GM19395 (cell line): ENCODE data around the gene KMO.

Source experiments
- ATAC-seq: cut with Tn5 transposase; IDR thresholded peaks from one replicate; pipeline ENCODE4 v1.9.1; 2021; ENCODE audit warnings: mild to moderate bottlenecking, moderate library complexity; ENCODE audit not compliant: unreplicated experiment

KMO gene

DNA sequence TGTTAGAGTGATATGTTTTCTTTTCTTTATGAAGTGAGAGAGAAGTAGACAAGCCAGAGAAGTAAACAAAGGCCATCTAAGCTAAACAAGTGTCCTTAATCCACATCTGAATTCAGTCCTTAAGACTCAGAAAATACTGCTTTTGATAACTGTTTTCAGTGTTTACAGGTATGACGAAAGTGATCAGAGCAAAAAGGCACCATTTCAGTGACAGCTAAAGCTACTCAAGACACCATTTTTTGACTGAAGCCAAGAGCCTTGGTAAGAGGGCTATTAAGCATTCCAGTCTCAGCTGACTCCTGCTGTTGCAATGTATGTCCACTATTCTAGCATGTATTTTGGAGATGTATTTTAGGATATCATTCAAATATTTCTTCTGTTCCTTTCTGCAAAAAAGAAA, 4.1 kb downstream of the KMO start:
- ATAC-seq = no peak

DNA sequence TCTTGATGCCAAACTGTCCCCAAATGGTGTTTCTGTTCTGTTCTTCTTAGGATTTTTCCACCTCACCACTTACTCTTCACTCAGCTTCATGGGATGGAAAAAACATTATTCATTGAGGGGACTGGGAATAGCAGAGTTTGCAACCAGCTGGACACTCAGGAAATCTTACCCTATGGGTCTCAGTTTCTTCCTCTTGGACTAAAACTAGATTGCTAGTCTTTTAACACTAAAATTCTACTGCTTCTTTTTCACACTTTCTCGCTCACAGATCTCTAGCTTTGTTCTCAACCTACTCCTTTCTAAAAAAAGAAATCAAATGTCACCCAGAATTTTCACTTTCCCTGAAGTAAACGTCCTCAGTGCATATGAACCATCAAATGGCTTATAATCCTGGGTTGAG, 4.8 kb downstream of the KMO start:
- no peak for ATAC-seq

GRCh38 chr1:241542199-241542907, 10.2 kb downstream of the KMO start:
- ATAC-seq = no peak

DNA sequence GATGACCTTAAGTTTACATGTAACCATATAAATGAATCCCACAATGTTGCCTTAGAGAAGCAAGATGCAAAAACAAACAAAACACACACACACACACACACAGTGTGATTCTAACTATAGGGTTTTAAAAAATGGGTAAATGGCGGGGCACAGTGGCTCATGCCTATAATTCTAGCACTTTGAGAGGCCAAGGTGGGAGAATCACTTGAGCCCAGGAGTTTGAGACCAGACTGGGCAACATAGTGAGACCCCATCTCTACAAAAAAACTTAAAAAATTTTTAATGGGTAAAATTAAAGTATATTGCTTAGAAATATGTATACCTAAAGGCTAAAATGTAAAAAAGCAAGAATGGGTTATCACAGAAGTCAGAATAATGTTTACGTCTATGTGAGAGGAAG, 15.8 kb downstream of the KMO start:
- no peak for ATAC-seq

DNA sequence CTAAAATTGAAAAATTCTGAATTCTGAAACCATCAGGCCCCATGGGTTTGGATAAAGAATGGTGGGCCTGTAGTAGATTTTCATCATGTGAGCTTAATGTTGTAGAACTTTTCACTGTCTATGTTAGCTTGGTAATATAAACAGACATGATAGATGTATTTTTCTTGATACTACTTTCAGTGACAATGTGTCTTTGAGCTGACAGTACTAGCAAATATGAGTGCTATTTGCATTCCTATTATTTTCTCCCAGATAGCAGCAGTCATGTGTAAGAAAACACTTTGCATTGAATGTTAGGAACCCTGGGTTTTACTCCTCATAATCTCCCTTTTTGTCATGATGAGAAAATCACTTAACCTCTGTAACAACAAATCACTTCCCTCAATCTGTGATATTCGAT, 18.1 kb downstream of the KMO start:
- no peak for ATAC-seq

DNA sequence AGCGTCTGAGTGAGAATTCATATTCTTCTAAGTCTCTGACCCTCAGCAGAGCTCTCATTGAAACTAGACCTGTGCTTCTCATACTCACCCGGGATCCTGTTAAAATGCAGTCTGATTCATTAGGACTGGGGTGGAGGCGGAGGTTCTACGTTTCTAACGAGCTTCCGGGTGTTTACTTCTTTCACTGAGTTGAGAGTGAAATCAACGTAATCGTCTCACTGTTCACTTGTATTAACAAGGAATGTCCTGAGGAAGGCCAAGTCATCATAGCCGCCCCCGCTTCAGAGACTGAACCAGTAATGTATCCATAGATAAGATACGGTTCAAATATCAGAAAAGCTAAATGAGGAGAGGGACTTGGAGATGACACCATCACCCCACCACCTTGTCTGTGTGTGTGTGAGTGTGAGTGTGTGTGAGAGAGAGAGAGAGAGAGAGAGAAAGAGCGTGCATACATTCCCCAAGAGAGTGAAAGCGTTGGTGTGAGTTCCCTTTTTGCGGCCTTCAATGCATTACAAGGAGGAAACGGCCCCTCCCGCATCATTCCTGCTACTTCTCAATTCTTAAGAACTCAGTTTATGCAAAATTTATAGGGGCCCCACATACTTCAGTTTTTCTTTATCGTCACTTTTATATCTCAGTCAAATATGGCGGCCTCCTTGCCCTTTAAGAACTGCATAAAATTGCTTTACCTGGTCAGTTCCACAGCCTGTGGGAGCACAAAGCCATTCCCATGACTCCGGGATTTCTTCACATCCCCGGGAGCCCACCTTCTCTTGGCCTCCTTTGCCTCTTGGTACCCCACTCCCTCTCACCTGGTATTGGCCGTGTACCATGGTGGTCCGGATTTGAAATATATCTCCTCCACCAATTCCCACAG, 19.8 kb downstream of the KMO start:
- peak; percentile 88 for ATAC-seq

DNA sequence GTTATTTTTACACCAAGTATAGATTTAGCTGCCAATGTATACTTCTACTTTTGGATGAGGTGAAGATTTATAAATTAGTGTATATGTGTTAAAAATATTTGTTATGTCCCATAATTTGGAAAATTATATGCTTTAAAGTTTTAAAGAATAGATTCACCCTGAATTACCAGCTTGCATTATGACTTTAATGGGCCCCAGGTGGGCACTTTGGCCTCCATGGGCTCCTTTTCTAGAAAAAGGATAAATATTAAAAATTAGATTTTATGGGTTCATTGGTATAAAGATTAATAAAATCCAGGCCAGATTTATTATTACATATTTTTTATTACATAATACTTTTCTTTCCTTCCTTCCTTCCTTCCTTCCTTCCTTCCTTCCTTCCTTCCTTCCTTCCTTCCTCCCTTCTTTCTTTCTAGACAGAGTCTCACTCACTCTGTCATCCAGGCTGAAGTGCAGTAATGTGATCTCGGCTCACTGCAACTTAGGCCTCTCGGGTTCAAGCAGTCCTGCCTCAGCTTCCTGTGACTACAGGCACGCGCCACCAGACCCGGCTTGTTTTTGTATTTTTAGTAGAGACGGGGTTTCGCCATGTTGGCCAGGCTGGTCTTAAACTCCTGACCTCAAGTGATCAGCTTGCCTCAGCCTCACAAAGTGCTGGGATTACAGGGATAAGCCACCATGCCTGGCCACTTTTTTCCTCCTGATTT, 21.9 kb downstream of the KMO start:
- no peak for ATAC-seq

GRCh38 chr1:241555526-241555925, 23.3 kb downstream of the KMO start:
- ATAC-seq = no peak

DNA sequence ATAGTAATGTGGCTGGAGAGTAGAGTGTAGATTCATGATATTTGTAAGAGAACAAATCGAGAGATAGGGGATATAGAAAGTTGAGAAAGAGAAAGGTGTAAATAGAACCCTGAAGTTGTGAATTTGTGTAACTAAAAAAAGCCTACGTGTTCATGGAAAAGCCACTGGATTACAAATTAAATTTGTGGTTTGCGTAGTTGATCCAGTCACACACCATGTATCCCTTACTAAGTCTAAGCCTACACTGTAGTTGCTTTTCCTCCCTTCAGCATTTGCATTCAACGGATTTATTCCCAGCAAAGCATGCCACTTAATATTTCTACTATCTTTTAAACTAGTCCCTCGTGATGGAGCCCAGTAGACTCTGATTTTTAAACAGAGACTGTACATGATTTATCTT, 24.9 kb downstream of the KMO start:
- ATAC-seq = no peak

DNA sequence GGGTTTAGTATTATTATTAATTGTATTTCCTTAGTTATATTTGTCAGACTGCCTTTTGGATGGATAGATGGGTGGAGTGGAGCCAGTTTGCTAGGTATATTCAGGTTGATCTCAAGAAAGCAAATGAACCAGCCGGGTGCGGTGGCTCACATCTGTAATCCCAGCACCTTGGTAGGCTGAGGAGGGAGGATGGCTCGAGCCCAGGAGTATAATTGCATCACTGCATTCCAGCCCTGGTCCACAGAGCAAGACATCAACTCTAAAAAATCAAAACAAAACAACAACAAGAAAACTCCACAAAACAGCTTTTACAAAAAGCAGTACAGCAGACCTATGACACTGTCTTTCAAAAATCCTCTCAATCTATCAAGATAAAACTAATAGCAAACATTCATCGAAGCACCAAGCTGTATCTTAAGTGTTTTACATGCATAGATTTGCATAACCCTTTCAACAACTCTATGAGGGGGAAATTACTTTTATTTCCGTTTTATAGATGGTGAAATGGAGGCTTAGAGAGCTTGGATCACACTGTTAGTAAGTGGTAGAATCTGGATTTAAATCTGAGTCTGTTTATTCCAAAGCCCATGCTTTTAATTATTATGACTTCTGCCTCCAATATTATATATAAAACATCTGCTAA, 25.5 kb downstream of the KMO start:
- no peak for ATAC-seq

- no peak for ATAC-seq
Measured at GRCh38 chr1:241560146-241560848, 28.1 kb downstream of the KMO start.

DNA sequence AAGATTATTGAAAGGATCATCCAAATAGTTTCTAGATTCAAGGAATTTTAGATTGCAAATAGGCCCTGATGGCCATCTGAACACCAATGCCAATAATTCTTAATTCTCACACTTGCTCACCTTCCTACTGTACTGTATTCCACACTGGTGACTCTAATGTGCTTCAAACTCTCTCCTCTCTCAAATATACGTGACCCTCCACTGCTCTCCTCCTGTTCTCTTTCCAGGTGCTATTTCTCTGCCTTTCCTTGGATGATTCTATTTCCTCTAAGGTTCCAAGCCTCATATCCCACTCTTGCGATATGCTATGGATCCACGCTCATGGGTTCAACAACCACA, 28.6 kb downstream of the KMO start:
- ATAC-seq = no peak

DNA sequence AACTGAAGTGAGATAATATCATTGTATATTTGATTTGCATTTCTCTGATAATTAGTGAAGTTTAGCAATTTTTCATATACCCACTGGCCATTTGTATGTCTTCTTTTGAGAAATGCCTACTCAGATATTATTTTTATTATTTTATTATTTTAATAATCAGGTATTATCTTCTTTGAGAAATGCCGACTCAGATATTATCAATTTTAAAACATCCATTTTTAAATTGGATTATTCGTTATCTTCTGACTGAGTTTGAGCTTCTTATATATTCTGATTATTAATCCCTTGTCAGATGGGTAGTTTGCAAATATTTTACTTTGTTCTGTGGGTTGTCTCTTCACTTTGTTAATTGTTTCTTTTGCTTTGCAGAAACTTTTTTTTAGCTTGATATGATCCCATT, 37.7 kb downstream of the KMO start:
- ATAC-seq = no peak

DNA sequence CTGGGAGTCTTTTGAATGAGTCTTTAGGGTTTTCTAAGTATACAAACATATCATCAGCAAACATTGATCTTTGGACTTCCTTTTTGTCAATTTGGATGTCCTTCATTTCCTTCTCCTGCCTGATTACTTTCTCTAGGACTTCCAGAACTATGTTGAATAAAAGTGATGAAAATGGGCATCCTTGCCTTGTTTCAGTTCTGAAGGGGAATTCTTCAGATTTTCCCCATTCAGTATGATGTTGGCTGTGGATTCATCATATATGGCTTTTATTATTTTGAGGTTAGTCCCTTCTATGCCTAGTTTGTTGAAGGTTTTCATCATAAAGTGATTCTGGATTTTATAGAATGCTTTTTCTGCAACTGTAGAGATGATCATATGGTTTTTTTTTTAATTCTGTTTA, 42.0 kb downstream of the KMO start:
- ATAC-seq = no peak

- ATAC-seq = no peak
Measured at GRCh38 chr1:241579434-241579833, 47.3 kb downstream of the KMO start.

DNA sequence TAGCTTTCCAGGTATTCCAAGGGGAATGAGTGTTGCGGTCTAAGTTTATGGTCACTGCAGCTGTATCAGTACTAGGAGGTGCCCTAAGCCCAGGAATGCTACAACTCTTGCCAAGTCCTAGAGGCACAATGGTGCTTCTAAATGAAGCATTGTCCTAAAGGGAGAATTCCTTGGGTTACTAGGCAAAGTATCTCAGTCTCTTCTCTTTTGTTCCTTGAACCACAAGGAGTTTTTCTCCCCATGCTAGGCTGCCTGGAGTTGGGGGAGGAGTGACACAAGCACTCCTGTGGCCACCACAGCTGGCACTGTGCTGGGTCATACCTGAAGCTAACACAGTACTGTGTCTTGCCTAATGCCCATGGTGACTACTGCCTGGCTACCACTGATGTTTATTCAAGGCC, 50.7 kb downstream of the KMO start:
- no peak for ATAC-seq

DNA sequence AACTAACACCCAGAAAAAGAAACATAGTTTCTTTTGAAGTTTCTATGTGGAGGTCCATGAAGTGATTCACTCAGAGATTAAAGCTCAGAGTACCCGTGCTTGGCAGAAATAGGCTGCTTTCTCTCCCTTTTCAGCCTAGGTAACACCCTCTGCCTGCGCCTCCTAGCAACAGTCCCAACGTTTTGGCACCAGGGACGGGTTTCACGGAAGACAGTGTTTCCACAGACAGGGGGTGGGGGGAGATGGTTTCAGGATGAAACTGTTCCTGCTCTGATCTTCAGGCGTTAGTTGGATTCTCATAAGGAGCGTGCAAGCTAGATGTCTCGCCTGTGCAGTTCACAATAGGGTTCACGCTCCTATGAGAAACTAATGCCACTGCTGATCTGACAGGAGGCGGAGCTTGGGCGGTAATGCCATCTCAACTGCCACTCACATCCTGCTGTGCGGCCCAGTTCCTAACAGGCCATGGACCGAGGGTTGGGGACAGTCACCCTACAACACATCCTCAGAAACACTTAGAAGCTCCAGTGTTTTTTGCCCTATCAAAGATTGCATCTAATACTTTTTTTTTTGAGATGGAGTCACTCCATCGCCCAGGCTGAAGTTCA, 54.8 kb downstream of the KMO start:
- ATAC-seq = no peak

DNA sequence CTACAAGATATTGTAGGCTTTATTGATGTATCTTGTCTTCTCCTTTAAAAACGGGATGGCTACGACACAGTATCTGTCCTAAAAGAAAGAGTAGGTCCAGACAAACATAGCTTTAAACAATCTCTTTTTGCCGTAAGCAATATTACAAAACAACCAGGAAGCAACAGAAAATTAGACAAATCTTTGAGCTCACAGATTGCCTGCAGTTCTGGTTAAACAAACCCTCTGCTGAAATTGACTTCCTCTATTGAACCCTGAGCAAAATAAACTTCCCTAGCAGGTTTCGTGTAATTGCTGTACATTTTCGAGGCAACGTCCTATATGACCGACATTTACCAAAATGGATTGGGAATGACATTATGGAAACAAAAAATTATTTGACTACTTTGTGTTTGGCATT, 57.3 kb downstream of the KMO start:
- ATAC-seq = no peak

- no peak for ATAC-seq
Measured at GRCh38 chr1:241590719-241591118, 58.5 kb downstream of the KMO start.

DNA sequence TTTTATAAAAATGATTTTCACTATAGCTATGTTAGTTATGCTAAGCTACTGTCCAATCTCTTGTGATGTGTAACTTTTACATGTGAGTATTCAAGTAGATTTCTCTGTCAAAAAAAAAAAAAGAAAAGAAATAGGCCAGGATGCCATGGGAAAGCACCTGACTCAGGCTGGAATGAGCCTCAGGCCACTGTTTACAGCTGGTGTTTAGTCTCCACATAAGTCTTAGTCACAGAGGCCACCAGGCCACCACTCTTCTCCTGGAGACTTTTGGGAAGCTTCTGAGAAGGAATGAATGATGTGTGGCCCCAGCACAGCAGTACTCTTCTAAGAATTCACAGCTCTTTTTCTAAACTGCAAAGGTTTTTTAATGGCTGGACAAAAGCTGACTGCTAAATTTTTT, 59.1 kb downstream of the KMO start:
- no peak for ATAC-seq
